ENCODE data around the gene TRMT11. TPM values are rescaled to one million over a fixed set of nuclear protein-coding genes. Genes with fewer than 3 reads are reported as not detected.
A peak's percentile ranks its signal among the peaks of the same experiment; 100 is the strongest.

The TRMT11 gene
- total and polyA plus RNA-seq, 2 of the 13 experiments (the other 11 are each of a cell fraction or from before 2014, with no cell fraction given): 42.2 to 81.9 TPM

DNA sequence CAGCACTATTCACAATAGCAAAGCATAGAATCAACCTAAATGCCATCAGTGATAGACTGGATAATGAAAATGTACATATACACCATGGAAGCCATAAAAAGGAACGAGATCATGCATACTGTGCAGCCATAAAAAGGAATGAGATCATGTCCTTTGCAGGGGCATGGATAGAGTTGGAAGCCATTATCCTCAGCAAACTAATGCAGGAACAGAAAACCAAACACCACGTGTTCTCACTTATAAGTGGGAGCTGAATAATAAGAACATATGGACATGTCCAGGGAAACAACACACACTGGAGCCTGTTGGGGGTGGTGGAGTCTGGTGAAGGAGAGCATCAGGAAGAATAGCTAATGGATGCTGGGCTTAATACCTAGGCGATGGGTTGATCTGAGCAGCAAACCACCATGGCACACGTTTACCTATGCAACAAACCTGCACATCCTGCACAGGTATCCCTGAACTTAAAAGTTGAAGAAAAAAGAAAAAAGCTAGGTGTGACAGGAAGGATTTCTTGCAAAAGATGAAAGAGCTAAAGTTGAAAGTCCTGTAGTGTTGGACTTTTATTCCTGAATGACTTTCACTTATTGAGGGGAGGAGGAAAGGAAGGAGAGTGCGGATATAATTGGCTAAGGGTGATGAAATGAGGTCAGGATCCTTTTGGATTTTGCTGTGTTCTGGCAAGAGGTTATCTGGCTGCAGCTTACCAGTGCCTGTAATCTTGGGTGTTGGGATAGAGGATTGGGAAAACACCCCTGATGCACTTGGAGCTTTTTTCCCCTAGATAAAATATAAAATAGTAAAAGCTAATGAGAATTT, 8.5 kb downstream of the TRMT11 start:
- Histone ChIP-seq H3K4me1 (ENCODE audit: insufficient read depth, low read length) (peaks cover 56% of the 10 kb centered on the region), H3K9ac (ENCODE audit: insufficient read depth, low read depth, low read length) (no peak overlapping the region), H3K4me3 (replicated peaks in 1 of 3; ENCODE audit: insufficient read depth in 1 of 3, low read depth in 2 of 3, low read length in 3 of 3) (no peak overlapping the region), H2AFZ (ENCODE audit: low read length) (no peak overlapping the region), H4K20me1 (ENCODE audit: insufficient read depth, low read length) (peaks cover 35% of the 10 kb centered on the region), H3K9me3 (ENCODE audit: low read length) (no peaks in the 10 kb centered on the region), H3K27me3 (ENCODE audit: control insufficient read depth in 1 of 2, insufficient read depth in 2 of 2, low read length in 2 of 2) (no peaks in the 10 kb centered on the region), H3K79me2 (ENCODE audit: insufficient read depth, low read length) (peaks cover 56% of the 10 kb centered on the region), H3K4me2 (ENCODE audit: low read depth, low read length) (no peak overlapping the region), H3K27ac (ENCODE audit: extremely low read length, insufficient read depth, low read length) (no peak overlapping the region), H3K36me3 (replicated peaks in 1 of 2; ENCODE audit: control insufficient read depth in 1 of 2, insufficient read depth in 2 of 2, low read length in 2 of 2) (peaks cover 10 to 31% of the 10 kb centered on the region in 2 experiments)
- POLR2A ChIA-PET: interaction anchor here (2.5 kb wide), 1 partner anchor 9 kb away, joined by 40 read pairs; the partner anchor contains the start of gene TRMT11
- DNase-seq (ENCODE audit: low spot score): no peak
- WGBS (ENCODE audit: low lambda C conversion rate): 84% methylated on average over 5 of the region's 5 CpGs
- in situ Hi-C loops (cut with HindIII; ENCODE audit: extremely low pct_ligation_motif_present, low pct_unique_long_range_greater_than_20kb) (no loop called here), intact Hi-C loops (cut with micrococcal nuclease; ENCODE audit: unreplicated experiment) (loop anchor here (10.0 kb wide), 2 partner anchors 320 to 660 kb away; no protein-coding TSS in a partner anchor)
- CTCF ChIA-PET (ENCODE audit: low intra/inter-chr PET ratio, low total read pairs): interaction anchor here (1.0 kb wide), 1 partner anchor 21 kb away, joined by 3 read pairs; no protein-coding TSS in a partner anchor
- ATAC-seq: peak; percentile 31; the same call in 2 of the 3 replicates
- no peak for FAIRE-seq
- BruUV-seq (replicated peaks): no TSS peak
- TF ChIP-seq ZNF451 (CRISPR knock-in tag; IDR thresholded peaks at IDR 0.05) (no peak), ZIK1 (CRISPR knock-in tag; IDR thresholded peaks at IDR 0.05; ENCODE audit: borderline replicate concordance, low read depth) (no peak), ZNF335 (CRISPR knock-in tag; IDR thresholded peaks at IDR 0.05) (no peak), GTF3A (CRISPR knock-in tag; conservative IDR thresholded peaks at IDR 0.05) (no peak), ZNF589 (CRISPR knock-in tag; conservative IDR thresholded peaks at IDR 0.05) (no peak)
- TF ChIP-seq, protein P1, sequence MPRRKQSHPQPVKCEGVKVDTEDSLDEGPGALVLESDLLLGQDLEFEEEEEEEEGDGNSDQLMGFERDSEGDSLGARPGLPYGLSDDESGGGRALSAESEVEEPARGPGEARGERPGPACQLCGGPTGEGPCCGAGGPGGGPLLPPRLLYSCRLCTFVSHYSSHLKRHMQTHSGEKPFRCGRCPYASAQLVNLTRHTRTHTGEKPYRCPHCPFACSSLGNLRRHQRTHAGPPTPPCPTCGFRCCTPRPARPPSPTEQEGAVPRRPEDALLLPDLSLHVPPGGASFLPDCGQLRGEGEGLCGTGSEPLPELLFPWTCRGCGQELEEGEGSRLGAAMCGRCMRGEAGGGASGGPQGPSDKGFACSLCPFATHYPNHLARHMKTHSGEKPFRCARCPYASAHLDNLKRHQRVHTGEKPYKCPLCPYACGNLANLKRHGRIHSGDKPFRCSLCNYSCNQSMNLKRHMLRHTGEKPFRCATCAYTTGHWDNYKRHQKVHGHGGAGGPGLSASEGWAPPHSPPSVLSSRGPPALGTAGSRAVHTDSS (CRISPR knock-in tag; conservative IDR thresholded peaks at IDR 0.05): no peak

Measured in HepG2 (cell line).